GM18519 (cell line): ENCODE results near the gene GRIK4.

Source experiments
- ATAC-seq: cut with Tn5 transposase; IDR thresholded peaks from one replicate; pipeline ENCODE4 v1.9.1; 2021; ENCODE audit warnings: mild to moderate bottlenecking, moderate library complexity; ENCODE audit not compliant: unreplicated experiment, low FRiP score

The GRIK4 gene

DNA sequence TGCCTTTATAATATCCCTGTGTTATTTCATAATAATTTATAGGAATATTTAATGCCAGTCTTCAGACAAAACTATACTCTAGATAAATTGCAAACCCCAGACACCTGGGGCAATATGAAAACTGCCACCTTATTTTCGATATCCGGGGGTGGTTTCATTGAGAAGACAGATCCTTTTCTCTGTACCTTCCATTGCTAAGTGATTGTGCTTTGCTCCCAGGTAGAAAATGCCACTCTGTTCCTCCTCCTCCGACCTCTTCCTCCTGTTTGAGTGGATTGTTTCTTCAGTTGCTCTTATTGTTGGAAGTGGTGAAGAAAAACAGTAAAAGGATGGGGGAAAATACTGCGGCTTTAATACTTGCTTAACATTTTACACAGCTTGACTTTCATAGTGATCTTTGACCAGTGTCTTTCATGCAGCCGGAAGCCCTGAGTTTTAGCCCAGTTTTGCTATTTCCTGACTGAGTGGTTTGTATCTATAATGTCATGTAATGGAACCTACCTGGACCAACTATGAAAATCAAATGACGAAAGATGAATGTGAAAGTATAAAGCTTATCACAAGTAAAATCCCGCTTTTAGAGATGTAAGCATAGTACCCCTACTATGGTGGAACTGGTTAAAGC is 5.6 kb upstream of the GRIK4 start:
- no peak for ATAC-seq

DNA sequence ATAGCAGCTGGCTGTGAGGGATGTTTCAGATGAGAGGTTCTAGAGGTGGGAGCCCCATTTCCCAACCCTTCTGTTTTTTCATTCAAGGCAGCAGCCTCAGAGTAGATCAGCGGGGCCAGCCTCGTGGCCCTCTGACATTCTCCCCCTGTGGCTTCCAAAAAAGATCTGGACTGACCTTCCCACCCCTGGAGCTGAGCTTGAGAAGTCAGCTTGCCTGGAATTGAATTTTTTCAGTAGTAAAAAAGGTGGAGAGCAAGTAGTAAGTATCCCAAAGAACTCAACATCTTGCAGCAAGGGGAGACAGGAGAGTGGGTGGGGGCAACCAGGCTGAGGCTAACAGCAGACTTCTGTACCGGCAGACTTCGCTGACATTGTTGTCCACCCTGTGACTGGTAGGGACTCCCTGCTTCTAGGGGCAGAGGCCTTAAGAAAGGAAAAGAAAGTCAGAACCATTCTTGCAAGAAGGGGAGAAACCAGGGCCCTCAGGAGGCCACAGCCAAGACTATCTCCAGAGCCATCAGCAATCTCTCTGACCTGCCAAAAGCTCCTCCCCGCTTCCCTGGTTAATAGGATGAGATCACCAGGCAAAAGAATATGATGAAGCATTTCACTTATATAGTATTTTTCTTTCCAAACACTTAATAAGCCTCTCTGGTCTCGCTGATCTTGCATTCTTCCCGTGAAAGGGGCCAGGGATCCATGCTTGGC is 2.0 kb upstream of the GRIK4 start:
- no peak for ATAC-seq

DNA sequence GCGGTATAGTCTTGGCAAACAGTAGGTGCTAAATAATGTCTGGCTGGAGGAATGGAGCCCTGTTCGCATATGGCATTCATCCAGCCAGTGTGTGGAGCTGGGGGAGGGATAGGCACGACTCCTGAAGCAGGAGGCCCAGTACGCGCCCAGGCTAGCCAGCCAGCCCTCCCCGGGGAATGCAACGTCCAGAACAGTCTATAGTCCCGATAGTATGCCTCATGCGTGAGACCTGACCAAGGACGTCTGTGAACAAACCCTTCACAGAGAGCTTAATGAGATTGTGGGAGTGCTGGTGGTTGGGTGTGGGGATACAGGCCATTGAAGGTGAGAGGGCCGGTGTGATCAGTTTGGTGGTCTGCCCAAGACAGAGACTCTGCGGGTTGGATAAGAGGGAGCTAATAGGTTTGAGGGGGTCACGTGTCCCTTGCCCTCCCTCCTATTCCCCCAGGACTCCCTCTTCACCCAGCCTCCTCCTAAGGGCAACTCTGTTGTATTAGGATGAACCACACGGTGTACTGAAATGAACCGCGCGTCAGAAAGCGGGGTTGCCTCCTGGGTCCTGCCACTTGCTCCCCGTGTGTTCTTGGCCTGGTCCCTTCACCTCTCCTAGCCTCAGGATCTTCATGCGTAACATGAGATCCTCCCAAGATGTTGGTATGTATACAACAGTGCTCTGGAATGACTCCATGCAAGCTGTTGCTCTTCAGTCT is 987 bp upstream of the GRIK4 start:
- ATAC-seq = no peak

DNA sequence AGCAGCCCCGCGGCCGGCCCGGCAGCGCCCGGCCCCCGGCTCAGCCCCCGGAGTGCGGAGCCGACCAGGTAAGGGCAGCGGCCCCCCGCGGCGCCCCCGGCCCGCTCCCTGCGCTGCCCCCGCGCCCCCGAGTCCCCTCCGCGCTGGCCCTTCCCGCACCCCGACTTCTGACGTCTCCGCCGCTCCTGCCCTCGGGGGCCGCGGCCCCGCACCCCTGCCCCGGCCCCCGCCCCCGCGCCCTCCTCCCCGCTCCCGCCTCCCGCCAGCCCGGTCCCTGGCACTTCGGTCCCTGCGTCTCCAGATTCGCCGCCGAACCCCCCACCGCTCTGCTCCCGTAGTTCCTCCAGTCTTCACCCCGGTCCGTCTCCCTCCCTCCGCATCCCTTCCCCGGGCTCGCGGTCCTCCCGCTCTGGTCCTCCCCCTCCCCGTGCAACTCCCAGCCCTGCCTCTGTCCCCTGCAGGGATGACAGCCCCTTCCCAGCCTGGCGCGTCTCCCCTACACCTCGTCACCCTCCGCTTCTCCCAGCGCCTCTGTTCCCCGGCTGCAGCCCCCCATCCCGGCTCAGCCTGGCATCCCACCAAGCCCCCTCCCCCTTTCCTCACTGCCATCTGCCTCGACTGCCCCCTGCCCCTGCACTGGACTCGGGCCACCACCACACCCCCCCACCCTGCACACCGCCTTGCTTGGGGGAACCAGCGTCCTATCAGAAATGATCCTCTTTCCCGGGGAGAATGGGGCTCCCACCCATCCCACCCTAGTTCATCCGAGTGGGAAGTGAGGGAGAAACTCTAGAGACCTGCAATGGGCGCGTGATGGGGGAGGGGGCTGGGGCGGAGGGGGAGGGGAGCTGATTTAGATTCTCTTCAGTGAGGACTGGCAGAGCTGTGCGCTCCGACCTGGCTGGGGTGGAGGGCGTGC is 531 bp downstream of the GRIK4 start:
- no peak for ATAC-seq

DNA sequence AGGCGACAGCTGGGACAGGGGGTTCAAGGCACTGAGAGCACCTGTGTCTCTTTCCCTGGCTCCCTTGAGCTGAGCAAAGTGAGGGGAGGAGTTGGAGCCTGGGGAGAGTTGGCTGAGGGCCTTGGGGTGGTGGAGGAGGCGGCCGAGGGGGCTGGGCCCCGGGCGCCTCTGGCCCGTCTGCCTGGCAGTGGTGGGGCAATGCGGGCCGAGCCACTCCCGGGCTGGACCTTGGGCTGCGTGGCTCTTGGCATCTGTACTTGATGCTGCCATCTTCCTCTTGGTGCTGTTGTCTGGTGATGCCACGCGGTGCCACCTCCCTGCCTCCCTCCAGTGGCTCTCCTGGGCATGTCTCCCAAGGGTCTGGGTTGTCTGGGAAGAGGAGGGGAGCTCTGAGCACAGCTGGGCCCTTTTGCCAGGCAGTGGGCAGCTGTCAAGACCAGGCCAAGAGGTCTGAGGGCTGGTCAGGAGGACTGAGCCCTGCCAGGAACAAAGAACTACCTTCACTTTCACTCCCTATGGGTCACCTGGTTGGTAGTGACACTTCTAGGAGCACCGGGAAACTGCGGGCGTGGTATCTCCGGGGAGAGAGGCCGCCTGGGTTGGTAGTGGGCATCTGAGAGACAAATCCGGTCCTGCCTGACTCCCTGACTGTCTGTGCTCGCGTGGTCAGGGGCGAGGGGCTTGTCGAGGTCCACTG is 1.3 kb downstream of the GRIK4 start:
- ATAC-seq = no peak

DNA sequence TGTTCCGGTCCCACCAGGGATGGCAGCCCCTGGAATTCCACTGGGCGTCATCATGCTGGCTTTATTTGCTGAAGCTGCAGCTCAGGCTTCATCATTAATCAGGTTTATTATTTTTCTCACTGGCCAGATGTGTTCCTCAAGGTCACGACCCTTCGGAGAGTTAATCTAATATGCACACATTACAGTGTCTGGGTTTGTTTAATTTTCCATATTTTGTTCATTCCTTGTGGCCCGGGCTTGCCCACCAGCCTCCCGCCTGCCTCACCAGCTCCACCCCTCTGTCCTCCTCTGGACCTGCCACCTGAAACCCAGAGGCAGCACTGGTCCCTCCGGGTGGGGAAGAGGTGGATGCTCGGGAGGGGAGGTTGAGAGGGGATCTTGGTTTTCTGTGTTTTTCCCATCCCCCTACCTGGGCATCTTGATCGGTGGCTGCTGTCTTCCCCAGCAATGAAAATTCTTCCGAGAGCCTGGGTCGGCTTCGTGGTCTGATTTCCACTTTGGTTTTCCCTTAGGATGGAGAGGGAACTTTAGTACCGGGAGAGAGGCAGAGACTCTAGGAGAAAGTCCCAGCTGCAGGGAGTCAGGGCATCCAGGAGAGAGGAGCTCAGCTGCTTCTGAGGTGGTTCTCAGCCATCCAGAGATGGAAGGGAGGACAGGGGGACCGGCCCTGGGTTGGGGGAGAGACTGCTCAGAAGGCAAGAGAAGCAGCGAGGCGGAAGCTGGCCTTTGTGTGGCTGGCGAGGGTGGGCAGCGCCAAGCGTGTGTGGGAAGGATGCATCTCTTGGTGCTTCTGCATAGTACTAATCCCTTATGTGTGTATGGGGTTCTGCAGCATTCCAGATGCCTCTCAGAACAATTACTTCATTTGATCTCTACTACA is 2.1 kb downstream of the GRIK4 start:
- ATAC-seq = no peak

DNA sequence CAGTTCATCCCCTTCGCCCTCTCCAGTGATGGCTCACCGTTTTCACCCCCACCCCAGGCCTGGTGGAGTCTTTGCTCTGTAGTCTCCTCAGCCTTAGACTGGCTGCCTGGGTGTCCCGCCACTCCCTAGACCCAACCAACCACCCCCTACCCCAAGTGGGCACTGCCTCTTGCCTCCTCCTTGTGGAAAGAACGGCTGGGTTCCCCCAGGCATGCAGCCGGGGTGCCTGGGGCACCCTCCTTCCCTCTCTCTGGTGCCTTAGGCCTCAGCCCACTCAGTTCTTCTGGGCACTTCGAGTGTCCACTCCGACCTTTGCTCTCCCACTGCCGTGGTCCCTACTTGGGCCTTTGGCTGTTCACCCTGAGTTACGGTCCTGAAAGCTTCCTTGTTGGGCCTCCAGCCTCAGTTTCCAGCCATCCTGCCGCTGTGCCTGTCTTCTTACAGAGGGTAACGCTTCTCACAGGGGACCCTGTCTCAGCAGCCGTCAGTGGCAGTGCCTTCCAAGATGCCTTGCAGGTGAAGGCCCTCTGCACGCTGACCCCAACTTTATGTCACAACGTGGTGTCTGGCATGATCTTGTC is 3.1 kb downstream of the GRIK4 start:
- ATAC-seq = no peak

DNA sequence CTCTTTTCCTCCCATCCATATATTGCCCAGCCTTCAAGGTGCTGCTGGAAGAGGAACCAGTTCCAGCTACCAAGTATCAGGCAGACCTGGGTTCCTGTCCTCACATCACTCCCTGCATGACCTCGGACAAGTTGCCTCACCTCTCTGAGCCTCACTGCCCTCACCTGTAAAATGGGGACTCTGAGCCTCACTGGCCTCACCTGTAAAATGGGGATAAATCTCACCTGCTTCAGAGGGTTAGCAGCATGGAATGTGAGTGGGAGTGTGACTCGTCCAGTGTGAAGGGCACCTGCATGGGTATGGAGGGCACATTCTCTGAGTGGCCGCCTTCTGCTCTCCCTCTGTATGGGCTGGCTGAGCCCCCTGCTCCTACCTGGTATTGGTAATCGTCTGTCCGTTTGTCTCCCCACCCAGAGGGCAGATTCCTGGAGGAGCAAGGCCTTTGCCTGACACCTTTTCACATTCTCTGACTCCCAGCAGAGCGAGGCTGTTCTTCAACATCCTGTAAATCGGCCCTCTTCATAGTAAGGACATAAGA is 3.7 kb downstream of the GRIK4 start:
- no peak for ATAC-seq

DNA sequence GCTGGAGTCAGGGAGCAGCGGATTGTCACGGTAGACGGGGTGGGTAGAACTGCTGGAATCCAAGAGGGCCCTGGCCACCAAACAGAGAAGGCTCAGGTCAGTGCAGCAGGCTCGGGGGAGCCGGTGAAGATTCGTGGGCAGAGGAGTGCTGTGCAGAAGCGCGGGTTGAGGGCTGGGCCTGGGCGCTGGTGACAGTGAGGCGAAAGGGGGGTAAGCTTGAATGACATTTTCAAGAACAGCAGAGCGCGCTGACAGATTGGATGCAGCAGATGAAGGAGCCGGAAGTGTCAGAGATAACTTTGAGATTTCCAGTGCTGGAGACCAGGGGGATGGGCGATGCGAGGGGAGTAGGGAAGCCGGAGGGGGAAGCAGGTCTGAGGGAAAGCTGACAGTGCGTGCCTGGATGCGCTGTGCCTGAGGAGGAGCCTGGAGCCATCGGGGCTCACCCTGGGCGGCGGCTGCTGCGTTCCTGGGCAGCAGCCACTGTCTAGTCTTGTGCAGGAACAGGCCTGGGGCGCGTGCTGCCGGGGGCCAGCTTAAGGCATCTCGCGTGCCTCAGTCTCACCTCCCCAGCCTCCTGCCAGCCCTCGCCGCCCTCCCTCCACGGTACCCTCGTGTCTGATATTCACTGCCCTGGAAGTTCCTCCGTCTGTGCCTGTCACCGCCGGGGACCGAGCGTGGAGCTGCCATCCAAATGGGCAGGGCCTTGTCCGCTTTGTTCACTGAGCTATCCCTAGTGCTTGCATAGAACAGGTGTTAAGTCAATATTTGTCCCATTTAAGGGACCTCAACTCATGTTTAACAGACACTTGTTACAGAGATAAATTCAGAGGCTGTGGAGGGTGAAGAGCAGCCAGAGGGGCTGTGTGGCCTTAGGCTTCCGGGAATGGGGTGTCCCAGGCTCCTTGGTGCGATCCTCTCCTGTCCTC is 5.2 kb downstream of the GRIK4 start:
- no peak for ATAC-seq

DNA sequence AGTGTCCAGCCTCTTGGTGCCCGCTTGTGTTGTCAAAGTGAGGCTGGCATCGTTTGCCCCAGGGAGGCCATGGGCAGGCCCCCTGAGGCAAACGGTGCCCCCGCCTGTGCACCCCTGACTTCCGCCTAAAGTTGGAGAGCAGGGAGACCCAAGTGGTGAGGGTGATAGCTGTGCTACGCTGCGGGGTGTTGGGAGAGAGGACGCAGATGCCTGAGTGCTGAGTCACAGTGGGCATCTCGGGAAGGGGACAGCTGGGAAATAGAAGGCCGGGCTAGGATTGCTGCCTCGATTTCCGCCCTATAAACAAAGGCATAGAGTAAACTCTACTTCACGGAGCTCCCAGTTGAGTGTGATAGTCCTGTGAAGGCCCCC is 5.8 kb downstream of the GRIK4 start:
- no peak for ATAC-seq

DNA sequence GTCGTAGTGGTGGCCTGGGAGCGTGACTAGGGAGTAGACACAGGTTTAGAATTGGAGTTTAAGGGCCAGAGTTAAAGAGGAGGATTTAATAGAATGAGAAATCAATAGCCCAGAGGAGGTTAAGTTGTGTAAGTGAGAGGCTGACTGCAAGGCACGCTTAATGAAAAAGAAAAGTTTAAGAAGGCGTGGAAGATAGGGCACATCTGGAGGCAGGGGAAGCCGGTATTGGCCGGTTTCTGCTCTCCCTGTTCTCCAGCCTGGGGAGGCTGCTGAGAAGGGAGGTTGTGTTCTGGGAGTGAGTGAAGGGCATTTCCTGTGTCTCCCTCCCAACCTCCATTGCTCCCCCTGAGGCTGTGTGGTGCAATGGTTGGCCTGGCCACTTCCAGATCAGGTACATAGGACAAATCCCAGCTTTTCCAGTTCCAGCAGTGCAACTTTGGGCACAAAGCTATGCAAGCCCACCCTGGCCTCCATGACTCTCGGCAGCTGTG is 6.3 kb downstream of the GRIK4 start:
- no peak for ATAC-seq

DNA sequence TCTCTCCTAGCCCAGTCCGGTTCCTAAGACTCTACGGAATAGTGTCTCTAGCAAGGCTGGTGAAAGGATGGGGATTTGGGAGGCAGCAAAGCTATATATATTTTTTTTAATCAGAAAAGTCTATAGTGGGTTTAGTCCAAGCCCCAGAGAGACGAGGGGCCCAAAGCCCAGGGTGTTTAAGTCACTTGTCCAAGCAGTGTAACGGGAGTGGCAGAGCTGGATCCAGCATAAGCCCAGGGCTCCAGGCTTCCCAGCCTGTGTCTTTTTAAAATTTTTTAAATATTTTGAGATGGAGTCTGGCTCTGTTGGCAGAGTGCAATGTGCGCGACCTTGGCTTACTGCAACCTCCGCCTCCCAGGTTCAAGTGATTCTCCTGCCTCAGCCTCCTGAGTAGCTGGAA is 6.8 kb downstream of the GRIK4 start:
- no peak for ATAC-seq

DNA sequence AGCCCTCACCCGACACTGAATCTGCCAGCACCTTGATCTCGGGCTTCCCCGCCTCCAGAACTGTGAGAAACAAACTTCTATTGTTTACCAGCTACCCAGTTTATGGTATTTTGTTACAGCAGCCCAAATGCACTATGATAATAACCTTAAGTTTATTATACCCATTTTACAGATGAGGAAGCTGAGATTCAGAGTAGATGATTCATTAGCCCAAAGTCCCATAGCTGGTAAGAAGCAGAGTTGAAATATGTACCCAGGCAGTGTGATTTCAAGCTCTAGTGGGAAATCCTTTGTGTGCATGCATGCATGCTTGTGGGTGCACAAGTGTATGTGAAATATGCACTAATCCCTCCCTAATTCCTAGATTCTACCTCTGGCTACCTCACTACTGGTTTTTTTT is 7.9 kb downstream of the GRIK4 start:
- ATAC-seq = no peak

DNA sequence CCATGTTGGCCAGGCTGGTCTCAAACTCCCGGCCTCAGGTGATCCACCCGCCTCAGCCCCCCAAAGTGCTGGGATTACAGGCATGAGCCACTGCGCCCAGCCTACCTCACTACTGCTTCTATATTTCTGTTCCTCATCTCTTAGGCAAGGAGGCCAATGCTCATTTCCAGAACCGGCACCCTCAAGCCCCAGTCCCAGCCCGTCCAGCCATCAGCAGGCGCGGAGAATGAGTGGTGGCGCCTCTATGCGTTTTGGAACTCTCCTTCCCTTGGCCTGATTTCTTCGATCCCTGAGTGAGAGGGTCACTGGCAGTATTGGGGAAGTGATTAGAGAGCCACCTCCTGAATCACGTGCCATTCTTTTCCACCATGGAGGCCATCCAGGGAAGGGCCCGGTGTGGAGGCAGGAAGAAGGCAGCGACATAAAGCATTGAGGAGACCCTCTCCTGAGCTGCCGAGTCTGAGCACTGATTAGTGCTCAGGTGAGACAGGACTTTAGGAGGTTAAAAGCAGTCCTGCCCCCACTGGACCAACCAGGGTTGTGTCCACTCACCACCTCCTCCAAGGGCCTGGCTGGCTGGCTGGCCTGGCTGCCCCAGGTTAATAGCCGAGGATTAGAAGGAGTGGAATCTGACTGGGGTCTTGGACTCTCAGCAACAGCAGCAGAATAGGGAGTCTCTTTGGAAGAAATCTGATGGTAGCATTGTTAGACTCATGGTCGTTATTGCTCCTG is 8.7 kb downstream of the GRIK4 start:
- no peak for ATAC-seq

DNA sequence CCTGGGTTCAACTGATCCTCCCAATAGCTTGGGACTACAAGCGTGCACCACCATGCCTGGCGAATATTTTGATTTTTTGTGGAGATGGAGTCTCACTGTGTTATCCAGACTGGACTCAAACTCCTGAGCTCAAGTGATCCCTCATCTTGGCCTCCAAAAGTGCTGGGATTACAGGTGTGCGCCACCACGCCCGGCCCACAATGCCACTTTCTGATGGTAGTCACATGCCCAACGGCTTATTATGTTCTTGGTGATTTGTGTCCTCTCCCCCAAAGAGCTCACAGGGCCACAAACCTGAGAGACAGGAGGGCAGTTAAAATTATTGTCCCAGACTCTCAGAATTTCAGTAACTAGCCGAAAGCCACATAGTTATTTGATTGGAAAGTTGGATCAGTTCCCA is 9.6 kb downstream of the GRIK4 start:
- ATAC-seq = no peak

DNA sequence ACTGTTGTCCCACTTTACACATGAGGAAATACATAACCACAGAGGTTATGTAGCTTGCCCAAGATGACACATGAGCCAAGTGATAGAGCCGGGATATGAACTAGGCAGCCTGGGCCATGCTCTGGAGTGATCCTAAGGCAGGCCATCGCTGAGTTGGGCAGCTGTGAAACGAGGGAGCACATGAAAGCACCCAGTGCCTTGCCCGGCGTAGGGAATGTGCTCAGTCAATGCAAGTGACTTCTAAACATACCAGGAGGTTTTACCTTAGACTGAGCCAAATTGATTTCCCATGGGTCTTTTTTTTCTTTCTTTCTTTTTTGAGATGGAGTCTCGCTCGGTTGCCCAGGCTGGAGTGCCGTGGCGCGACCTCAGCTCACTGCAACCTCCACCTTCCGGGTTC is 10.5 kb downstream of the GRIK4 start:
- ATAC-seq = no peak

DNA sequence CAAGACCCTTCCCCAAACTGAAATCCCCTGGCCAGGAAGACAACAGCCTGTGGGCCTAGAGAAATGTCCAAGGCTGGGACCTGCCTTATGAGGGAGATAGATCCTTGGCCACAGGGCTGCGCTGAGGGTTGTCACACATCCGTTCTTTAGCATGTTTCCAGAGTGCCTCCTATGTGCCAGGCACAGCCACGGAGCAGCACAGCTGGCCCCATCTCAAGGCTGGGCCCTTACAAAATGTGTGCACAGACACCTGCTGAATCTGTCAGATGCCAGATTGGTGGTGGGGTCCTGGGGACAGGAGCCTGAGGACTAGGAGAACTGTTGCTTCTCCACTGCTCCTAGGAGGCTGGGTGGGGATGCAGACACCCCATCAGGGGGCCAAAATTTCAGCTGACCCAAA is 11.2 kb downstream of the GRIK4 start:
- no peak for ATAC-seq
